PC-3 (cell line): ENCODE measurements around the gene IL10RB.

ENCODE experiments used
- EZH2 ChIP-seq: fragments of 300-600 bp; sonication (generic); IDR thresholded peaks from one replicate; pipeline ENCODE4 v1.6.1; 2017; ENCODE audit warnings: antibody characterized with exemption, mild to moderate bottlenecking, low read length; ENCODE audit not compliant: unreplicated experiment
- TF ChIP-seq, protein P1 (sequence below): fragments of 300-600 bp; sonication (generic); conservative IDR thresholded peaks from 2 replicates; pipeline ENCODE4 v1.5.1; 2017; ENCODE audit warnings: antibody characterized with exemption, low read depth, mild to moderate bottlenecking, low read length

DNA sequence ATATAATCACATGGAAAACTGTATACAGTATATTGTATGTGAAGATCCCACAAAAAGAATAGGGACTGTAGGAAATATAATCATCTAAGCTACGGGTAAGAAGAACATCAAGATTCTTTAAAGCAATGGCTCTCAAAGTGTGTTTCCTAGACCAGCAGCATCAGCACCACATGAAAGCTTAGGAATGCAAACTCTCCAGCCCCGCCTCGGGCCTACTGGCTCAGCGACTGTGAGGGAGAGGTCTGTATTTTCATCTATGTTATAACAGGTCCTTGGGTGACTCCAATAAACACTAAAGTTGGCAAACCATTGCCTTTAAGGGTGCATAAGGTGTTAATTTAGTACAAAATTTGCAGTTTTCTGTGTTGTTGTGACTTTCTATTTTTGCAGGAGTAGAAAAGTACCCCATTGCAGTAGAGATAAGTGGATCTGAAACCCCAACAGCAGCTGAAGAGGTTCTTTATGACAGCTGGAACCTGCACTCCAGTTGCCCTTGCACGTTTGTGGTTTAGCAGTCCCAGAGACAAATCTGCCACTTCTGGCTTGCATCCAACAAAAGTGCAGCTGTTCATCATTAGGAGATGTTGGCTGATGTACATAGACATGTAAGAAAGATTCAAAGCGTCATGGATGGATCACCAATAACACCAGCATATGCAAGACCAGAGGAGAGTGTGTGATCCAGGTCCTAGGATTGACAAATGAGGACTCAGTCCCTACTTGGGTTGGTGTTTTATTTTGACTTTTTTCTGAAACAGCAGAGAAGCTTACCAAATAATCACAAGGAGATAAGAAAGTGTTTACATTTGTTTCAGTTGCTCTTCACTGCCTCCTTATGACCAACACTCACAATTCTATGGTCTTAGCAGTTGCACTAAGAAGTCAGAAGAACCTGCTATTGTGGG is 42.7 kb downstream of the IL10RB start:
- TF ChIP-seq, protein P1, sequence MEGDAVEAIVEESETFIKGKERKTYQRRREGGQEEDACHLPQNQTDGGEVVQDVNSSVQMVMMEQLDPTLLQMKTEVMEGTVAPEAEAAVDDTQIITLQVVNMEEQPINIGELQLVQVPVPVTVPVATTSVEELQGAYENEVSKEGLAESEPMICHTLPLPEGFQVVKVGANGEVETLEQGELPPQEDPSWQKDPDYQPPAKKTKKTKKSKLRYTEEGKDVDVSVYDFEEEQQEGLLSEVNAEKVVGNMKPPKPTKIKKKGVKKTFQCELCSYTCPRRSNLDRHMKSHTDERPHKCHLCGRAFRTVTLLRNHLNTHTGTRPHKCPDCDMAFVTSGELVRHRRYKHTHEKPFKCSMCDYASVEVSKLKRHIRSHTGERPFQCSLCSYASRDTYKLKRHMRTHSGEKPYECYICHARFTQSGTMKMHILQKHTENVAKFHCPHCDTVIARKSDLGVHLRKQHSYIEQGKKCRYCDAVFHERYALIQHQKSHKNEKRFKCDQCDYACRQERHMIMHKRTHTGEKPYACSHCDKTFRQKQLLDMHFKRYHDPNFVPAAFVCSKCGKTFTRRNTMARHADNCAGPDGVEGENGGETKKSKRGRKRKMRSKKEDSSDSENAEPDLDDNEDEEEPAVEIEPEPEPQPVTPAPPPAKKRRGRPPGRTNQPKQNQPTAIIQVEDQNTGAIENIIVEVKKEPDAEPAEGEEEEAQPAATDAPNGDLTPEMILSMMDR: no peak
- TF ChIP-seq EZH2: no peak
